A673 (cell line): Measurements from ENCODE around the gene DHX15. TPM values are rescaled to one million over a fixed set of nuclear protein-coding genes. Genes with fewer than 3 reads are reported as not detected.

Source experiments
- BruUV-seq: library from RNA; stranded (reverse); fragments of 400-500 nt; replicated peaks from 2 replicates; lab custom pipeline; 2021; lab: Mats Ljungman, UMichigan
- CTCF ChIA-PET: fragments of 300-600 bp; sonication (Branson Sonifier 250); formaldehyde crosslinking; loops from one replicate; lab custom pipeline; 2022; ENCODE audit warnings: antibody characterized with exemption; lab: Charles Lee
- POLR2A ChIA-PET: fragments of 300-600 bp; sonication (Branson Sonifier 250); formaldehyde crosslinking; loops from one replicate; lab custom pipeline; 2022; ENCODE audit warnings: antibody characterized with exemption; ENCODE audit not compliant: low non-redundant PET; lab: Charles Lee
- DNase-seq: peaks from one replicate; pipeline ENCODE4 v3.0.0-alpha.2; 2015; ENCODE audit warnings: low spot score
- H3K27ac ChIP-seq: fragments of 200-600 bp; sonication (generic); 2 replicates; pipeline ENCODE4 v1.5.1; 2016; ENCODE audit warnings: mixed run types, low read depth, mild to moderate bottlenecking, mixed read lengths, antibody characterized with exemption, low read length; ENCODE audit not compliant: poor library complexity, severe bottlenecking
- H3K27me3 ChIP-seq: fragments of 200-600 bp; sonication (generic); replicated peaks from 2 replicates; pipeline ENCODE4 v1.6.1; 2017; ENCODE audit warnings: mixed run types, low read depth, mild to moderate bottlenecking, mixed read lengths, antibody characterized with exemption, low read length; ENCODE audit not compliant: insufficient read depth, poor library complexity
- H3K36me3 ChIP-seq: fragments of 200-600 bp; sonication (generic); 2 replicates; pipeline ENCODE4 v1.6.1; 2016; ENCODE audit warnings: mixed run types, mild to moderate bottlenecking, mixed read lengths, antibody characterized with exemption, low read length; ENCODE audit not compliant: insufficient read depth, poor library complexity, severe bottlenecking
- H3K4me1 ChIP-seq: fragments of 200-600 bp; sonication (generic); 2 replicates; pipeline ENCODE4 v1.6.1; 2017; ENCODE audit warnings: mixed run types, mild to moderate bottlenecking, mixed read lengths, antibody characterized with exemption, low read length; ENCODE audit not compliant: insufficient read depth, poor library complexity, severe bottlenecking
- H3K4me3 ChIP-seq: fragments of 200-600 bp; sonication (generic); 2 replicates; pipeline ENCODE4 v1.5.1; 2016; ENCODE audit warnings: low read depth, mixed run types, mild to moderate bottlenecking, mixed read lengths, low read length; ENCODE audit not compliant: poor library complexity, severe bottlenecking
- H3K9me3 ChIP-seq: fragments of 200-600 bp; sonication (generic); 2 replicates; pipeline ENCODE4 v1.6.1; 2016; ENCODE audit warnings: mixed run types, low read depth, mild to moderate bottlenecking, mixed read lengths, antibody characterized with exemption, low read length; ENCODE audit not compliant: poor library complexity, severe bottlenecking
- EZH2 ChIP-seq: fragments of 200-600 bp; sonication (generic); IDR thresholded peaks from 2 replicates; pipeline ENCODE4 v1.6.1; 2017; ENCODE audit warnings: borderline replicate concordance, low read depth, mild to moderate bottlenecking, mixed read lengths, antibody characterized with exemption, low read length; ENCODE audit not compliant: poor library complexity, severe bottlenecking
- intact Hi-C: fragments of 100-400 bp; cut with micrococcal nuclease; formaldehyde crosslinking; loops from one replicate; pipeline ENCODE4 v1.10.0; 2022; ENCODE audit not compliant: unreplicated experiment
- total RNA-seq: library from RNA; stranded (reverse); gene quantifications from 2 replicates; pipeline ENCODE4 v1.2.3, GENCODE V29; 2021
- TF ChIP-seq, protein P1 (sequence below): fragments of 300-800, 200-600 bp; sonication (generic); conservative IDR thresholded peaks from 2 replicates; pipeline ENCODE4 v1.5.1; 2017; ENCODE audit warnings: low read depth, mild to moderate bottlenecking, antibody characterized with exemption, low read length, moderate library complexity, mixed read lengths

The DHX15 gene
- total RNA-seq, 1 experiment from 2014 or later = 229 TPM

DNA sequence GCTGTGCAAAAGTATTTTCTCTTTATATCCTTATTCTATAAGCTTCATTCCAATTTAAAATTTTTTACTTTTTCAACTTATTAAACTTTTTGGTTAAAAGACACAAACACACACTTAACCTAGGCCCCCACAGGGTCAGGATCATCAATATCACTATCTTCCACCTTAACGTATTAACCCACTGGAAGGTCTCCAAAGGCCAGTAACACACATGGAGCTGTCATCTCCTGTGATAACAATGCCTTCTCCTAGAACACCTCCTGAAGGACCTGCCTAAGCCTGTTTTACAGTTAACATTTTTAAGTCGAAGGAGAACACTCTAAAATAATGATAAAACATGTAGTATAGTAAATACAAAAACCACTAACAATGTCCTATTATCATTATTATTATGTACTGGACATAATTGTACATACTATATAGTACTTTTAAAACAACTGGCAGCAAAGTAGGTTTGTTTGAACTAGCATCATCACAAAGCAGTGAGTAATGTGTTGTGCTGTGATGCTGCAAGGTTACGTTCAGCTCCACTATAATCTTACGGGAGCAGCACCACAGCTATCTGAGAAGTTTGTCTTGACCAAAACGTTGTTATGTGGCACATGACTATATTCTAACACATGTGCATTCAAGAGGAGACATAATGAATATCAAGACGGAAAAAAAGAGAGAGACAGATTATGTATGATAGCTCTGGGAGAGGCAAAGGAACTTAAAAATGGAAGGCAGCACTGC, 33.7 kb downstream of the DHX15 start:
- CTCF ChIA-PET = no interaction called here
- no TSS peak for BruUV-seq

GRCh38 chr4:24547979-24548378, 36.4 kb downstream of the DHX15 start:
- ChIA-PET POLR2A (interaction anchor here (0.5 kb wide), 1 partner anchor 8 kb away, joined by 4 read pairs; no protein-coding TSS in a partner anchor), CTCF (no interaction called here)
- Histone ChIP-seq H3K27me3 (no peaks in the 10 kb centered on the region), H3K9me3 (no peaks in the 10 kb centered on the region), H3K27ac (no peak overlapping the region), H3K36me3 (peaks cover 54% of the 10 kb centered on the region), H3K4me3 (no peak overlapping the region), H3K4me1 (peaks cover 10% of the 10 kb centered on the region)
- TF ChIP-seq EZH2 = no peak
- TF ChIP-seq, protein P1, sequence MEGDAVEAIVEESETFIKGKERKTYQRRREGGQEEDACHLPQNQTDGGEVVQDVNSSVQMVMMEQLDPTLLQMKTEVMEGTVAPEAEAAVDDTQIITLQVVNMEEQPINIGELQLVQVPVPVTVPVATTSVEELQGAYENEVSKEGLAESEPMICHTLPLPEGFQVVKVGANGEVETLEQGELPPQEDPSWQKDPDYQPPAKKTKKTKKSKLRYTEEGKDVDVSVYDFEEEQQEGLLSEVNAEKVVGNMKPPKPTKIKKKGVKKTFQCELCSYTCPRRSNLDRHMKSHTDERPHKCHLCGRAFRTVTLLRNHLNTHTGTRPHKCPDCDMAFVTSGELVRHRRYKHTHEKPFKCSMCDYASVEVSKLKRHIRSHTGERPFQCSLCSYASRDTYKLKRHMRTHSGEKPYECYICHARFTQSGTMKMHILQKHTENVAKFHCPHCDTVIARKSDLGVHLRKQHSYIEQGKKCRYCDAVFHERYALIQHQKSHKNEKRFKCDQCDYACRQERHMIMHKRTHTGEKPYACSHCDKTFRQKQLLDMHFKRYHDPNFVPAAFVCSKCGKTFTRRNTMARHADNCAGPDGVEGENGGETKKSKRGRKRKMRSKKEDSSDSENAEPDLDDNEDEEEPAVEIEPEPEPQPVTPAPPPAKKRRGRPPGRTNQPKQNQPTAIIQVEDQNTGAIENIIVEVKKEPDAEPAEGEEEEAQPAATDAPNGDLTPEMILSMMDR = no peak
- intact Hi-C loops = no loop called here
- no TSS peak for BruUV-seq
- no peak for DNase-seq

More for the DNA sequence above, 33.7 kb downstream of the DHX15 start:
- H3K4me1 ChIP-seq = peaks cover 4% of the 10 kb centered on the region
- no peak for DNase-seq
- H3K27ac ChIP-seq = no peak overlapping the region
- H3K27me3 ChIP-seq = no peaks in the 10 kb centered on the region
- H3K4me3 ChIP-seq = no peak overlapping the region
- H3K9me3 ChIP-seq = no peaks in the 10 kb centered on the region
- intact Hi-C loops = no loop called here
- H3K36me3 ChIP-seq = peaks cover 64% of the 10 kb centered on the region
- POLR2A ChIA-PET = no interaction called here
- TF ChIP-seq, protein P1 = no peak
- TF ChIP-seq EZH2 = no peak

DNA sequence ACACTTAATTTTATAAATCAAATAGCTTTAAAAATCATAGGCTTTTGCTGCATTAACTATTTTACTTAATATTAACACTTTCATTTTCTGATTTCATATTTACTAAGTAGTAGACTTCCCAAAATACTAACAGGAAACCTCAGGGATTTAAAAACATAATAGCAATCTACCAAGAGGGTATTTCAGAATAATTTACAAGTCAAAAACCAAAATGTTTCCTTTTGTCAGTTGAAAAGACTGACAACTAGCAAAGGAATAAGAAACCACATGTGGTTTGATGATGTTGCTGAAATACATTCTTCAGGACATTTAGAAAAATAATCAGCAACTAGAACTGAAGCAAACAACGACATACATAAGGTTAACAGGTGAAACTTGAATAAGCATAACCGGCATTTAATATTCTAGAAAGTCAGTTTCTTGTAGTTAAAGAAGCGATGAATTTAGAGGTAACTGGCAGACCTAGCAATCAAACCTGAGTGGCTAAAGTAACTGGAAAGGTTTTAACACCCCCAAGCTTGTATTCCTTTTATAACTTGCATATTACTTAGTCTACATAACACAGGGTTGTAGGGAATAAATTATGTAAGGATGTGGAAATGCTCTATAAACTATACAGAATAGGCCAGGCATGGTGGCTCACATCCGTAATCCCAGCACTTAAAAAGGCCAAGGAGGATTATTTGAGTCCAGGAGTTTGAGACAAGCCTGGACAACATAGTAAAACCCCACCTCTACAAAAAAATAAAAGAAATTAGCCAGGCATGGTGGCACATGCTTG, 40.0 kb downstream of the DHX15 start:
- no peak for DNase-seq
- H3K36me3 ChIP-seq = peaks cover 62% of the 10 kb centered on the region

More for the DNA sequence above, 40.0 kb downstream of the DHX15 start:
- BruUV-seq = no TSS peak
- ChIA-PET CTCF (no interaction called here), POLR2A (no interaction called here)
- Histone ChIP-seq H3K27me3 (no peaks in the 10 kb centered on the region), H3K4me3 (no peak overlapping the region), H3K4me1 (peaks cover 6% of the 10 kb centered on the region), H3K9me3 (no peaks in the 10 kb centered on the region), H3K27ac (no peak overlapping the region)
- intact Hi-C loops = no loop called here
- no peak for TF ChIP-seq EZH2
- TF ChIP-seq, protein P1 = no peak
